ENCODE measurements around the gene ISYNA1. TPM values are rescaled to one million over a fixed set of nuclear protein-coding genes. Genes with fewer than 3 reads are reported as not detected.
"Not testable (repeated sequence)": the region's sequence is repeated elsewhere in the genome, so short reads cannot be mapped to it uniquely, and the experiment has no call there.

Gene ISYNA1
- total RNA-seq, 8 experiments from 2014 or later = 7.2 to 157 (median 86.2) TPM

DNA sequence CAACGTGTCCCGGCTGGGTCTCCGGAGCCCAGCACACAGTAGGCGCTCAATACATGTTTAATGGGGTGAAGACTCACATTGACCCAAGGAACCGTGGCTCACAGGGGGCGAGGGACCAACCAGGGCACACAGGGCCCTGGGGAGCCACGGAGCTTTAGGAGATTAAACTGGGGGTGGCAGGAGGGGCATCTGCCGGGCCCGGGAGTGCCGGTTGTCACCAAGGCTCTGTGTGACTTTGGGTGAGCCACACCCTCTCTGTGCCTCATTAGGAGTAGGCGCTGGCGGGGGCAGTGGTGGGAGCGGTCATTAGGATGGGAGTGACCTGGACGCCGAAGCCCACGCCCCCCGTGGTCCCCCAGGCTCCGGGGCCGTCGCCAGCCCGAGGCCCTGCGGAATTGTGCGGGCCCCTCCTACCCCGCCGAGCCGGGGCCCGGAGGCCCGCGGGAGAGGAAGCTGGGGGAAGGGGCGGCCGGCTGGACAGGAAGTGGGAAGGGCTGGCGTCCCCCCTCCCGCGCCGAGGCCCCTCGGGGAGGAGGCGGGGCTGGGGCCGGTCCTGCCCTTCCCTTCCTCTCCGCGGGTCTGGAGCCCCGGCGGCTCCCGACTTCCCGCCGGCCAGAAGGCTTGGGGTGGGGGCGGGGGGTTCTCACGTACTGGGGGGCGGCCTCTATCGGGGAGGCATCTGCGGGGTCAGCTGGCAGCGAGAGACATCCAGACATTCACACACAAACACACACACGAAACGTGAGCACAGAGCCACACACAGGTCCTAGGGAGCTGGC is 20.5 kb downstream of the ISYNA1 start:
- ATAC-seq (replicated peaks in 6 of 8) = peak; percentile 10 to 54 (median 48)
- WGBS, 10 experiments = 0% methylated on average over 1 to 5 of the region's 53 CpGs; no CpG with 5 or more reads in 7 of the 10 experiments
- Histone ChIP-seq H3K4me1 (replicated peaks in 1 of 2) (peaks cover 54 to 62% of the 10 kb centered on the region in 2 donors), H3K27ac (peak overlapping the region; percentile 91), H3K4me3 (peak overlapping the region; percentile 3 to 61 (median 17))
- in situ Hi-C loops (cut with MboI; ENCODE audit: low pct_unique_long_range_greater_than_20kb in 2 of 9, low sequenced_read_pairs in 9 of 9, unreplicated experiment in 9 of 9) = no loop called here

DNA sequence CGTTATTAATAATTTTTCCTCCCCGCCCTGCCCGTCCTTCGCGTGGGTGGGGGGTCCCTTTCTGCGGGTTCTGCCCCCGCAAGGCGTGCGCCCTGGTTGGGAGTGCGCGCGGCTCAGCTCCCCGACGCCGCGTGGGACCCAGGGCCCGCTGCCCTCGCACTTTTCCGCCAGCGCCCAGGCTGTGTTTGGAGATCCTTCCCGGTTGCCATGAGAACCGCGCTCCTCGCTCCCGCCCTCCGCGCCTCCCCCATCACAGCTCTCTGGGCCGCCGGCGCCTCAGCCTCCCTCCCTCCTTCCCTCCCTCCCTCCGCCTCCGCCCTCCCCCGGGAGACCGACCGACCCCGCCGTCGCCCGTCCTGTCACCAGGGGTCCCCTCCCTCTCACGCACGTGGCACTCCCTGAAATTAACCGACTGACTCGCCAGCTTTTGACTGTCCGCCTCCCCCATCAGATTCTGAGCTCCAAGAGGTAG is 21.1 kb downstream of the ISYNA1 start:
- peak; percentile 36 to 68 (median 63) for ATAC-seq (replicated peaks in 6 of 8)
- in situ Hi-C loops (cut with MboI; ENCODE audit: low pct_unique_long_range_greater_than_20kb in 2 of 9, low sequenced_read_pairs in 9 of 9, unreplicated experiment in 9 of 9) = no loop called here
- Histone ChIP-seq H3K27ac (peak overlapping the region; percentile 91), H3K4me1 (replicated peaks in 1 of 2) (peaks cover 54 to 62% of the 10 kb centered on the region in 2 donors), H3K4me3 (peak overlapping the region; percentile 3 to 61 (median 17))
- no CpG with 5 or more reads among the region's 44 CpGs for WGBS, 10 experiments

DNA sequence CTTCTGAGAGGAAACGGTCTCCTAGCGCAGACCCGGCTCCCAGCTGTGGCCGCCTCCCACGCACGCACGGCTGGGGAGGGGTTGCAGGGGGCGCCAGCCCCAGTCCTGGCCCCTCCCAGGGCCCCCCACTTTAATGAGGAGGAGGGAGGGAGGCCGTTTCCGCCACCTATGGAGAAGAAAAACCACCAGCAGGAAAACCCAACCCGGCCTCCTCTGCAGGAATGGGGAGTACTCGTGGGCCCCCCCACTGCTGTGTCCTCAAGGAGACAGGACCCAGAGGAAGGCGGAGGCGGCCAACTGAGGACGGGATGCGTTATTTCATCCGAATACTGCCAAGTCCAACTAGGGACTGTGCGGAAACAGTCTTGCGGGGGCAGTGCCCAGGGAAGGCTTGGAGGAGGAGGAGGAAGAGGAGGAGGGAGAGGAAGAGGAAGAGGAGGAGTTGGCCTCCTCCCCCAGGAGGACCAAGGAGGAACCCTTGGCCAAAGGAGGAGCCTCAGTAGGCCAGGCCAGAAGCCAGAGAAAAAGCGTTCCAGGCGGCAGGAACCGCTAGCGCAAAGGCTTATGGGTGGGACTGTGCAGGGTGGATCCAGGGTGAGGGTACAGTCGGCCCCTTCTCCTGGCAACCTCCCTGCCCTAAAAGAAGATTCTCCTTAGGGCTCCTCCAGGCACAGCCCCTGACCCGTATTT is 22.6 kb downstream of the ISYNA1 start:
- Histone ChIP-seq H3K27ac (peak overlapping the region; percentile 16 to 91), H3K4me1 (replicated peaks in 1 of 2) (peaks cover 47 to 49% of the 10 kb centered on the region in 2 donors), H3K4me3 (no peak overlapping the region)
- in situ Hi-C loops (cut with MboI; ENCODE audit: low pct_unique_long_range_greater_than_20kb in 2 of 9, low sequenced_read_pairs in 9 of 9, unreplicated experiment in 9 of 9) = no loop called here
- WGBS, 10 experiments = 59 to 100% (median 80%) methylated on average over 1 to 4 of the region's 25 CpGs; no CpG with 5 or more reads in 7 of the 10 experiments
- no peak for ATAC-seq (replicated peaks in 6 of 8)

DNA sequence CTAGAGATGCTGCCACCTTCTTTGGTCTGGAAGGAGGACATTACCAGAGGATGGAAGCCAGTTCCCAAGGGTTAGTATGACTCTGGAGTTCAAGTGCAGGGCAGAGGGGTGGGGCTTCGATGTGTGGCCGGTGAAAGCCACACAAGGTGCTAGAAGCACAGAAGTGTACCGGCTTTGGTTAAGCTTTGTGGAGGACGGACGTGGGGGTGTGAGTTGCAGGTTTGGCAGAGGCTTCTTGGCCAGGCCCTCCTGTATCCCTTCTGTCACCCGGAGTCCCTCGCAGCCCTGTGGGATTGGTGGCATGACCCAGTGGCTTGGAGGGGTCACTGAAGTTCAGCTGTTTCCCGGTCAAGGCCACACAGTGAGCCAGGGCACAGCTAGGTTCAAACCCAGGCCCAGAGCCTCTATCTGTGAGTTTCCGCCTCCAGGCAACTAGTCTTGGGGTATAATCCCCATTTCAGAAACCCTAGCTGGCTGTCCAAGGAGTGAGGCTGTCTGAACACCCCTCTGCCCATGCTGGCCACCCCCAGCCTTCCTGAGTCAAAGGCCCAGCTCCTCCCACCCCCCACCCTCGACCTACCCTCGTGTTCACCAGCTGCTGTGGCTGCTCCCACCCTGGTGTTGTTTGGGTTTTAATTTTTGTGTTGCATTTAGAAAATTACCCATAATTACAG is 23.3 kb downstream of the ISYNA1 start:
- in situ Hi-C loops (cut with MboI; ENCODE audit: low pct_unique_long_range_greater_than_20kb in 2 of 9, low sequenced_read_pairs in 9 of 9, unreplicated experiment in 9 of 9) = no loop called here

DNA sequence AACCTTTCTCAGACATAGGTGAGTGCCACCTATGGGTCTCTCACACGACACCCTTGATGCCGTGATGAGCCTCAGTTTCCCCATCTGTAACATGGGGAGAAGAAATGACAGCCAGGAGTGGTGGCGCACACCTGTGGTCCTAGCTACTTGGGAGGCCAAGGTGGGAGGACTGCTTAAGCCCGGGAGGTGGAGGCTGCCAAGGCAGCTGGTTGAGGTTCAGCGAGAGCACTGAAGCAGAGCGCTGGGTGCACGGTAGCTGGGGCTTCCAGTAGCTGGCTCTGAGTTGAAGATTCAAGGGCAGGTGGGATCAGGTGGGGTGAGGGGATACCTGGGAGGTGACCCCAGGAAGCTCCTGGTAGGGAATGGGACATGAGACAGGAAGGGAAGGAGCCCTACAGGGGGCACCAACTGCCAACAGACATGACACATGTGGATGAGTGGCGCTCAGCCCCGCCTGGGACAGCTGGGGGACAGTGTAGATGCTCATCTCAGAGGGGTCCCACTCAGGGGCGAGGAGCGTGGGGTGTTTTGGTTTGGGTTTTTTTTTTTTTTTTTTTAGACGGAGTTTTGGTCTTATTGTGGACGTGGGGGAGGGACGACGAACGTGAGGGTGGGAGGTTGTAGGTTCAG is 25.2 kb downstream of the ISYNA1 start:
- H3K27ac ChIP-seq = no peak overlapping the region
- 60 to 89% (median 82%) methylated on average over 1 to 10 of the region's 16 CpGs; no CpG with 5 or more reads in 4 of the 10 experiments for WGBS, 10 experiments
- in situ Hi-C loops (cut with MboI; ENCODE audit: low pct_unique_long_range_greater_than_20kb in 2 of 9, low sequenced_read_pairs in 9 of 9, unreplicated experiment in 9 of 9) = no loop called here
- no peak for ATAC-seq (replicated peaks in 6 of 8)
- no peak overlapping the region for H3K4me3 ChIP-seq
- peaks cover 36 to 37% of the 10 kb centered on the region in 2 donors for H3K4me1 ChIP-seq (replicated peaks in 1 of 2)

More for the DNA sequence above, 23.3 kb downstream of the ISYNA1 start:
- H3K4me3 ChIP-seq = no peak overlapping the region
- H3K4me1 ChIP-seq (replicated peaks in 1 of 2) = peaks cover 48 to 49% of the 10 kb centered on the region in 2 donors
- 0 to 50% (median 26%) methylated on average over 1 to 5 of the region's 11 CpGs; no CpG with 5 or more reads in 6 of the 10 experiments for WGBS, 10 experiments
- peak overlapping the region in 1 of 2 donors; percentile 91 for H3K27ac ChIP-seq
- no peak for ATAC-seq (replicated peaks in 6 of 8)

DNA sequence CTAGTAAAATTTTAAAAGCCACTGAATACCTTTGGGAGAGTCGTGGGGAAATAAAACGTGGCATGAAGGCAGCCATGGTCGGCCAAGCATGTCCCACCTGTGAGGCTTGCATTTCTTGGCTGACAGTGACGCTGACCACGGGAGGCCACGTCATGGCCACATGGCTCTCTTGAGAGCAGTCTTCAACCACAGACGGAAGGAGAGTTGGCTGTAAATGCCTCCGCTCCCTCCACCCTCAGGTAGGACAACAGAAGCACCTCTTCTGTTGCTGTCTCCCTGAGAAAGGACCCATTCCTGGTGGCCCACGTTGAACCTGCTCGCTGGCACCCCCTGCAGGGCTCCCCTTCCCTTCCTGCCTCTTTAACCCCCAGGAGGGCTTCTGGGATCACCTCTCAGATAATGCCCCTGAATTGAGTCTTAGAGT is 29.9 kb downstream of the ISYNA1 start:
- in situ Hi-C loops (cut with MboI; ENCODE audit: low pct_unique_long_range_greater_than_20kb in 2 of 9, low sequenced_read_pairs in 9 of 9, unreplicated experiment in 9 of 9) = loop anchor here in 2 of 9 experiments (10.0 kb wide), 1 partner anchor 53 kb away; no protein-coding TSS in a partner anchor
- WGBS, 10 experiments = 0 to 80% (median 53%) methylated on average over 2 to 8 of the region's 10 CpGs; no CpG with 5 or more reads in 5 of the 10 experiments
- Histone ChIP-seq H3K4me3 (no peak overlapping the region), H3K4me1 (replicated peaks in 1 of 2) (peaks cover 6 to 7% of the 10 kb centered on the region in 2 donors), H3K27ac (no peak overlapping the region)
- peak in 1 of 8 experiments; percentile 28 for ATAC-seq (replicated peaks in 6 of 8)

DNA sequence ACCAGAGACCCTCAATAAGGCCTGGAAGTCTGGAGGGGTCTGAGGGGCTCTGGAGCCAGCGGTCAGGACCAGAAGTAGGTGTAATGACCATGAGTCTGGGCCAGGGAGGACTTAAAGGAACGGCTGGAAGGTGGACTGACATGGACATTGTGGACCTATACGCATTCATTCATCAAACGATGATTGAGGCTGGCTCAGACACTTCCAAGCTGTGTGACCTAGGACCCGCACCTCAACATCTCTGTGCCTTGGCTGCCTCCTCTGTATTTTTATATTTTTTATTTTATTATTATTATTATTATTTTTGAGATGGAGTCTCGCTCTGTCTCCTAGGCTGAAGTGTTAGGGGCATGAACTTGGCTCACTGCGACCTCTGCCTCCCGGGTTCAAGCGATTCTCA is 31.2 kb downstream of the ISYNA1 start:
- no peak overlapping the region for H3K27ac ChIP-seq
- ATAC-seq (replicated peaks in 6 of 8) = no peak
- in situ Hi-C loops (cut with MboI; ENCODE audit: low pct_unique_long_range_greater_than_20kb in 2 of 9, low sequenced_read_pairs in 9 of 9, unreplicated experiment in 9 of 9) = loop anchor here in 2 of 9 experiments (10.0 kb wide), 1 partner anchor 52 kb away; no protein-coding TSS in a partner anchor
- WGBS, 10 experiments = 57 to 100% (median 95%) methylated on average over 1 to 8 of the region's 9 CpGs; no CpG with 5 or more reads in 3 of the 10 experiments
- H3K4me1 ChIP-seq (replicated peaks in 1 of 2) = peaks cover 9 to 18% of the 10 kb centered on the region in 2 donors
- H3K4me3 ChIP-seq = no peak overlapping the region

DNA sequence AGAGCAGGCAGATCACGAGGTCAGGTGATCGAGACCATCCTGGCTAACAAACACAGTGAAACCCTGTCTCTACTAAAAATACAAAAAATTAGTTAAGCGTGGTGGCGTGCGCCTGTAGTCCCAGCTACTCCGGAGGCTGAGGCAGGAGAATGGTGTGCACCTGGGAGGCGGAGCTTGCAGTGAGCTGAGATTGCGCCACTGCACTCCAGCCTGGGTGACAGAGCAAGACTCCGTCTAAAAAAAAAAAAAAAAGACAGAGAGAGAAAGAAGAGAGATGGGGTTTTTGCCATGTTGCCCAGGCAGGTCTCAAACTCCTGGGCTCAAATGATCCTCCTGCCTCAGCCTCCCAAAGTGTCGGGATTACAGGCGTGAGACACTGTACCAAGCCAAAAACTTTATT is 32.2 kb downstream of the ISYNA1 start:
- not testable (repeated sequence) for ATAC-seq (replicated peaks in 6 of 8); H3K4me3 ChIP-seq; H3K27ac ChIP-seq
- WGBS, 10 experiments = 81 to 100% (median 88%) methylated on average over 3 to 9 of the region's 11 CpGs; no CpG with 5 or more reads in 2 of the 10 experiments
- in situ Hi-C loops (cut with MboI; ENCODE audit: low pct_unique_long_range_greater_than_20kb in 2 of 9, low sequenced_read_pairs in 9 of 9, unreplicated experiment in 9 of 9) = loop anchor here in 2 of 9 experiments (10.0 kb wide), 1 partner anchor 51 kb away; no protein-coding TSS in a partner anchor
- peaks cover 9 to 21% of the 10 kb centered on the region in 2 donors for H3K4me1 ChIP-seq (replicated peaks in 1 of 2)

DNA sequence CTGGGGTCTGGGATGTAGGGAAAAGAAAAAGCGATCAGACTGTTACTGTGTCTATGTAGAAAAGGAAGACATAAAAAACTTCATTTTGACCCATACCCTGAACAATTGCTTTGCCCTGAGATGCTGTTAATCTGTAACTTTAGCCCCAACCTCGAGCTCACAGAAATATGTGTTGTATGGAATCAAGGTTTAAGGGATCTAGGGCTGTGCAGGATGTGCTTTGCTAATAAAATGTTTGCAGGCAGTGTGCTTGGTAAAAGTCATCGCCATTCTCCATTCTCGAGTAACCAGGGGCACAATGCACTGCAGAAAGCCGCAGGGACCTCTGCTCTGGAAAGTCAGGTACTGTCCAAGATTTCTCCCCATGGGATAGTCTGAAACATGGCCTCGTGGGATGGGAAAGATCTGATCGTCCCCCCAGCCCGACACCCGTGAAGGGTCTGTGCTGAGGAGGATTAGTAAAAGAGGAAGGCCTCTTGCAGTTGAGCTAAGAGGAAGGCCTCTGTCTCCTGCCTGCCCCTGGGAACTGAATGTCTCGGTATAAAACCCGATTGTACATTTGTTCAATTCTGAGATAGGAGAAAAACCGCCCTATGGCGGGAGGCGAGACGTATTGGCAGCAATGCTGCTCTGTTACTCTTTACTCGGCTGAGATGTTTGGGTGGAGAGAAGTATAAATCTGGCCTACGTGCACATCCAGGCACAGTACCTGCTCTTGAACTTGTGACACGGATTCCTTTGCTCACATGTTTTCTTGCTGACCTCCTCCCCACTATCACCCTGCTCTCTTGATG is 35.3 kb downstream of the ISYNA1 start:
- 64 to 86% (median 78%) methylated on average over 4 to 7 of the region's 18 CpGs; no CpG with 5 or more reads in 4 of the 10 experiments for WGBS, 10 experiments
- not testable (repeated sequence) for H3K27ac ChIP-seq; ATAC-seq (replicated peaks in 6 of 8); H3K4me3 ChIP-seq
- H3K4me1 ChIP-seq (replicated peaks in 1 of 2) = peaks cover 5 to 23% of the 10 kb centered on the region in 2 donors
- in situ Hi-C loops (cut with MboI; ENCODE audit: low pct_unique_long_range_greater_than_20kb in 2 of 9, low sequenced_read_pairs in 9 of 9, unreplicated experiment in 9 of 9) = loop anchor here in 2 of 9 experiments (10.0 kb wide), 1 partner anchor 48 kb away; no protein-coding TSS in a partner anchor

DNA sequence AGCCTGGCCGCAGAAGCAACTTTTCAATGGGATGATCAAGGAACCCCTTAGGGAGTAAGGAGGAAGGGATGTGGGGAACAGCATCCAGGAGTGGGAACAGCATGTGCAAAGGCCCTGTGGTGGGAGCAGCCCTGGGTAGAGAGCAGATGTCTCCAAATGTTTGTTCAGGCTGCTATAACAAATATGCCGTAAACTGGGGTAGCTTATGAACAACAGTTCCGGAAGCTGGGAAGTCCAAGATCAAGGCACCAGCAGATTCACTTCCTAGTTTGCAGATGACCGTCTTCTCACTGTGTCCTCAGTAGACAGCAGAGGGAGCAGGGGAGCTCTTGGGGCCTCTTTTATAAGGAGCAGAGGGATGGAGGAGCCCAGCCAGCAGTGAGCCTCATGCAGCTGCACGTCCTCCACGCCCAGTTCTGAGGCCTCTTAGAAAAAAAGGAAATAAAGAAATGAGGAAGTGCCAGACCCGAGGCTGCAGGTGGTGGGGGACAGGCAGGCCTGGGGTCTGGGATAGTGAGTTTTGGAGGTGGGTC is 36.3 kb downstream of the ISYNA1 start:
- H3K4me3 ChIP-seq = no peak overlapping the region
- H3K27ac ChIP-seq = no peak overlapping the region
- in situ Hi-C loops (cut with MboI; ENCODE audit: low pct_unique_long_range_greater_than_20kb in 2 of 9, low sequenced_read_pairs in 9 of 9, unreplicated experiment in 9 of 9) = loop anchor here in 2 of 9 experiments (10.0 kb wide), 1 partner anchor 47 kb away; no protein-coding TSS in a partner anchor
- WGBS, 10 experiments = 43 to 100% (median 70%) methylated on average over 1 to 4 of the region's 7 CpGs; no CpG with 5 or more reads in 4 of the 10 experiments
- peak in 7 of 8 experiments; percentile 20 to 91 (median 43) for ATAC-seq (replicated peaks in 6 of 8)
- peaks cover 14 to 33% of the 10 kb centered on the region in 2 donors for H3K4me1 ChIP-seq (replicated peaks in 1 of 2)

DNA sequence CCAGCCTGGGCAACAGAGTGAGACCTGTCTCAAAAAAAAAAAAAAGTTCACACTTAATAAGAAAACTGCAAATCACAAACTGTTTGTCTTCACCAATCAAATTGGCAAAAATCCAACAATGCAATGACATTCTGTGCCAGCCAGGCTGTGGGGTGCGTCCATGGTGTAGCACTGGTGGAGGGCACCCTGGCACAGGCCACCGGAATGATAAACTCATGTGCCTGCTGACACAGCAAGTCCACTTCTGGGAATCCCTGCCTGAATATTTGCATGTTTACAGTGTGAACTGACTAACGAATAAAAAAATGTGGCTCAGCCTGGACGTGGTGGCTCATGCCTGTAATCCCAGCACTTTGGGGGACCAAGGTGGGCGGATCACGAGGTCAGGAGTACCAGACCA is 38.9 kb downstream of the ISYNA1 start:
- Histone ChIP-seq H3K4me1 (replicated peaks in 1 of 2) (peaks cover 15 to 36% of the 10 kb centered on the region in 2 donors), H3K27ac (no peak overlapping the region), H3K4me3 (no peak overlapping the region)
- WGBS, 10 experiments = 0 to 100% (median 89%) methylated on average over 1 to 4 of the region's 6 CpGs; no CpG with 5 or more reads in 5 of the 10 experiments
- in situ Hi-C loops (cut with MboI; ENCODE audit: low pct_unique_long_range_greater_than_20kb in 2 of 9, low sequenced_read_pairs in 9 of 9, unreplicated experiment in 9 of 9) = no loop called here
- peak in 4 of 8 experiments; percentile 39 to 68 (median 55) for ATAC-seq (replicated peaks in 6 of 8)

Measured in motor neuron (in vitro differentiated cells).